Mesendoderm (in vitro differentiated cells): ENCODE measurements around the gene PPP1R9A.

Experiments
- DNase-seq: peaks from one replicate; pipeline ENCODE4 v3.0.0; 2013
- H2AK5ac ChIP-seq: 2 replicates; pipeline ENCODE4 v1.6.1; 2013; ENCODE audit warnings: low read length, inconsistent platforms
- H2BK120ac ChIP-seq: 2 replicates; pipeline ENCODE4 v1.6.1; 2013; ENCODE audit warnings: low read depth, mild to moderate bottlenecking, low read length, moderate library complexity, mixed read lengths
- H2BK15ac ChIP-seq: replicated peaks from 2 replicates; pipeline ENCODE4 v1.6.1; 2013; ENCODE audit warnings: low read depth, mild to moderate bottlenecking, moderate library complexity
- H2BK5ac ChIP-seq: 2 replicates; pipeline ENCODE4 v1.6.1; 2013; ENCODE audit warnings: low read length, inconsistent platforms
- H3K18ac ChIP-seq: 2 replicates; pipeline ENCODE4 v1.6.1; 2013; ENCODE audit warnings: mild to moderate bottlenecking, low read length, mixed read lengths
- H3K23ac ChIP-seq: one replicate; pipeline ENCODE4 v1.6.1; 2013; ENCODE audit warnings: low read length
- H3K27ac ChIP-seq: 2 replicates; pipeline ENCODE4 v1.5.1; 2013; ENCODE audit warnings: low read depth, mild to moderate bottlenecking, inconsistent platforms, low read length, moderate library complexity
- H3K27me3 ChIP-seq: 2 replicates; pipeline ENCODE4 v1.6.1; 2013; ENCODE audit warnings: low read length, control low read depth, mild to moderate bottlenecking, inconsistent platforms; ENCODE audit not compliant: insufficient read depth, poor library complexity
- H3K36me3 ChIP-seq: 2 replicates; pipeline ENCODE4 v1.6.1; 2013; ENCODE audit warnings: low read length, inconsistent platforms; ENCODE audit not compliant: control insufficient read depth, insufficient read depth
- H3K4ac ChIP-seq: one replicate; pipeline ENCODE4 v1.6.1; 2013; ENCODE audit warnings: low read depth, mild to moderate bottlenecking, low read length, moderate library complexity
- H3K4me1 ChIP-seq: 2 replicates; pipeline ENCODE4 v1.6.1; 2013; ENCODE audit warnings: low read depth, low read length, inconsistent platforms; ENCODE audit not compliant: control insufficient read depth
- H3K4me2 ChIP-seq: 2 replicates; pipeline ENCODE4 v1.6.1; 2013; ENCODE audit warnings: low read length
- H3K4me3 ChIP-seq: 2 replicates; pipeline ENCODE4 v1.5.1; 2013; ENCODE audit warnings: mild to moderate bottlenecking, low read length
- H3K56ac ChIP-seq: one replicate; pipeline ENCODE4 v1.6.1; 2013; ENCODE audit warnings: low read length
- H3K79me1 ChIP-seq: 2 replicates; pipeline ENCODE4 v1.6.1; 2013; ENCODE audit warnings: low read length, inconsistent platforms
- H3K79me2 ChIP-seq: 2 replicates; pipeline ENCODE4 v1.6.1; 2013; ENCODE audit warnings: mild to moderate bottlenecking, low read length; ENCODE audit not compliant: control insufficient read depth, insufficient read depth
- H3K9ac ChIP-seq: 2 replicates; pipeline ENCODE4 v1.6.1; 2013; ENCODE audit warnings: low read length, inconsistent platforms
- H4K5ac ChIP-seq: one replicate; pipeline ENCODE4 v1.6.1; 2013; ENCODE audit warnings: low read length
- H4K8ac ChIP-seq: one replicate; pipeline ENCODE4 v1.6.1; 2013; ENCODE audit warnings: low read depth, mild to moderate bottlenecking, control low read depth, low read length, moderate library complexity
- WGBS: extraction: QIAGEN DNeasy Blood & Tissue Kit; methylation state at CpG from one replicate; pipeline ENCODE4 v1.1.7; 2013; ENCODE audit warnings: low lambda C conversion rate, missing lambda C conversion rate; ENCODE audit not compliant: insufficient coverage; ENCODE audit errors: extremely low coverage; 5-methylcytosine and 5-hydroxymethylcytosine counted together

PPP1R9A gene

GRCh38 chr7:95105627-95106026, 198.2 kb downstream of the PPP1R9A start:
- Histone ChIP-seq H3K56ac (no peak overlapping the region), H3K36me3 (no peaks in the 10 kb centered on the region), H2AK5ac (no peak overlapping the region), H3K23ac (no peak overlapping the region), H3K27me3 (no peaks in the 10 kb centered on the region), H3K18ac (no peak overlapping the region), H3K79me1 (no peaks in the 10 kb centered on the region), H3K4me3 (no peak overlapping the region), H3K4me1 (no peaks in the 10 kb centered on the region), H4K8ac (no peak overlapping the region), H3K4ac (no peak overlapping the region), H3K27ac (no peak overlapping the region), H2BK5ac (no peak overlapping the region), H2BK15ac (no peak overlapping the region), H2BK120ac (no peak overlapping the region), H3K4me2 (no peak overlapping the region), H4K5ac (no peak overlapping the region), H3K79me2 (no peaks in the 10 kb centered on the region), H3K9ac (no peak overlapping the region)
- no peak for DNase-seq

GRCh38 chr7:95106401-95106800, 199.0 kb downstream of the PPP1R9A start:
- H3K18ac ChIP-seq, result no peak overlapping the region
- no peaks in the 10 kb centered on the region for H3K79me1 ChIP-seq
- no peaks in the 10 kb centered on the region for H3K4me1 ChIP-seq
- H4K8ac ChIP-seq, result no peak overlapping the region
- no peak overlapping the region for H2BK120ac ChIP-seq
- H3K4me2 ChIP-seq, result no peak overlapping the region
- H2AK5ac ChIP-seq, result no peak overlapping the region
- no peak overlapping the region for H3K9ac ChIP-seq
- H2BK15ac ChIP-seq, result no peak overlapping the region
- no peak overlapping the region for H3K23ac ChIP-seq
- H2BK5ac ChIP-seq, result no peak overlapping the region
- no peak overlapping the region for H3K56ac ChIP-seq
- no peaks in the 10 kb centered on the region for H3K79me2 ChIP-seq
- no peaks in the 10 kb centered on the region for H3K36me3 ChIP-seq
- no peak overlapping the region for H3K4me3 ChIP-seq
- H4K5ac ChIP-seq, result no peak overlapping the region
- WGBS, result no CpG with 5 or more reads among the region's 2 CpGs
- H3K27me3 ChIP-seq, result no peaks in the 10 kb centered on the region
- no peak overlapping the region for H3K4ac ChIP-seq
- DNase-seq, result no peak
- no peak overlapping the region for H3K27ac ChIP-seq

- DNase-seq, result no peak
- no peak overlapping the region for H2AK5ac ChIP-seq
- H2BK120ac ChIP-seq, result no peak overlapping the region
- no peaks in the 10 kb centered on the region for H3K79me1 ChIP-seq
- H3K4me3 ChIP-seq, result no peak overlapping the region
- no peak overlapping the region for H3K4ac ChIP-seq
- H2BK5ac ChIP-seq, result no peak overlapping the region
- WGBS, result no CpG with 5 or more reads among the region's 3 CpGs
- no peak overlapping the region for H4K5ac ChIP-seq
- H2BK15ac ChIP-seq, result no peak overlapping the region
- no peak overlapping the region for H3K18ac ChIP-seq
- H3K4me1 ChIP-seq, result no peaks in the 10 kb centered on the region
- no peak overlapping the region for H3K9ac ChIP-seq
- no peak overlapping the region for H3K4me2 ChIP-seq
- H3K56ac ChIP-seq, result no peak overlapping the region
- no peaks in the 10 kb centered on the region for H3K36me3 ChIP-seq
- H3K27me3 ChIP-seq, result no peaks in the 10 kb centered on the region
- H4K8ac ChIP-seq, result no peak overlapping the region
- H3K23ac ChIP-seq, result no peak overlapping the region
- no peaks in the 10 kb centered on the region for H3K79me2 ChIP-seq
- no peak overlapping the region for H3K27ac ChIP-seq
Observed at GRCh38 chr7:95110707-95111106, 203.3 kb downstream of the PPP1R9A start.

GRCh38 chr7:95113590-95113989, 206.2 kb downstream of the PPP1R9A start:
- Histone ChIP-seq H2BK120ac (no peak overlapping the region), H2AK5ac (no peak overlapping the region), H3K79me2 (no peaks in the 10 kb centered on the region), H4K5ac (no peak overlapping the region), H3K4me2 (no peak overlapping the region), H3K79me1 (no peaks in the 10 kb centered on the region), H3K36me3 (no peaks in the 10 kb centered on the region), H3K4me3 (no peak overlapping the region), H3K27me3 (no peaks in the 10 kb centered on the region), H4K8ac (no peak overlapping the region), H3K4me1 (no peaks in the 10 kb centered on the region), H3K4ac (no peak overlapping the region), H3K23ac (no peak overlapping the region), H2BK5ac (no peak overlapping the region), H2BK15ac (no peak overlapping the region), H3K18ac (no peak overlapping the region), H3K9ac (no peak overlapping the region), H3K27ac (no peak overlapping the region), H3K56ac (no peak overlapping the region)
- no peak for DNase-seq

DNA sequence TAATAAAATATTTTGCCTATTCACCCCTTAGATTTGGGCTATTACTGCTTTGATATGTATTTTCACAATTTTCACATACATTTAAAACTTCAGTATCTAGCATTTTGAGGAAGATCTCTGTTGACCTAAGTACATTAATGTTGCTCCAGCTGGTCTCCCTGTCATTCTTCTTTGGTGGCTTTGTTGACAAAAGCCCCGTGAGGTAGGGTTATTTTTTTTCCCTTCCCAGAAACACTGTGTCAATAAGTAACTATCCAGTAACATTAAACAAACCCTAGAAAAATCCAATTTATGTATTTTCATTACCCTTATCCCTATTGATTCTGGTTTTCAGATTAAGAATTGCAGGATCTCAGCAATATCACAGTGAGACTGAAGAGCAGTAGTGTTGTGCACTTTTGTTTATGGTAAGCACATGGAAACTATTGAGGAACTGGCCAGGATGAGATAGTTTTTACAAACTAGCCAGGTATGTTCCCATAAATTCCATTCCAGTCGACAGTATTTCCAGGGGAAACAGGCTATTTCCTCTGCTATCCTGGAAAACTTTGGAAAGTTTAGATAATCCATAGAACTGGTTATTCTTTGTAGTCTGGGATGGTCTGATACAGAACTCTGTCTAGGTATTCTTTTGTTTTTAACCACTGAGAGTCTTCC, 218.8 kb downstream of the PPP1R9A start:
- H4K5ac ChIP-seq, result no peak overlapping the region
- no peak overlapping the region for H4K8ac ChIP-seq
- DNase-seq, result no peak
- no peaks in the 10 kb centered on the region for H3K36me3 ChIP-seq
- no peak overlapping the region for H3K56ac ChIP-seq
- no peaks in the 10 kb centered on the region for H3K4me1 ChIP-seq
- H3K9ac ChIP-seq, result no peak overlapping the region
- no peaks in the 10 kb centered on the region for H3K79me1 ChIP-seq
- no peaks in the 10 kb centered on the region for H3K27me3 ChIP-seq
- WGBS, result no CpG with 5 or more reads among the region's 2 CpGs
- no peak overlapping the region for H3K4me3 ChIP-seq
- no peak overlapping the region for H3K23ac ChIP-seq
- H2BK5ac ChIP-seq, result no peak overlapping the region
- H3K79me2 ChIP-seq, result no peaks in the 10 kb centered on the region
- H3K4ac ChIP-seq, result no peak overlapping the region
- no peak overlapping the region for H3K4me2 ChIP-seq
- H3K27ac ChIP-seq, result no peak overlapping the region
- no peak overlapping the region for H2BK120ac ChIP-seq
- no peak overlapping the region for H3K18ac ChIP-seq
- H2AK5ac ChIP-seq, result no peak overlapping the region
- H2BK15ac ChIP-seq, result no peak overlapping the region

GRCh38 chr7:95132500-95132899, 225.1 kb downstream of the PPP1R9A start:
- no peak overlapping the region for H3K56ac ChIP-seq
- H2BK15ac ChIP-seq, result no peak overlapping the region
- H3K4me3 ChIP-seq, result no peak overlapping the region
- no peak overlapping the region for H4K8ac ChIP-seq
- no peak overlapping the region for H2AK5ac ChIP-seq
- DNase-seq, result no peak
- H2BK5ac ChIP-seq, result no peak overlapping the region
- H4K5ac ChIP-seq, result no peak overlapping the region
- no peak overlapping the region for H2BK120ac ChIP-seq
- H3K27ac ChIP-seq, result no peak overlapping the region
- H3K4me2 ChIP-seq, result no peak overlapping the region
- no peaks in the 10 kb centered on the region for H3K79me1 ChIP-seq
- no peaks in the 10 kb centered on the region for H3K36me3 ChIP-seq
- no peak overlapping the region for H3K23ac ChIP-seq
- no peak overlapping the region for H3K18ac ChIP-seq
- H3K79me2 ChIP-seq, result no peaks in the 10 kb centered on the region
- H3K4me1 ChIP-seq, result no peaks in the 10 kb centered on the region
- no CpG with 5 or more reads among the region's 11 CpGs for WGBS
- no peak overlapping the region for H3K9ac ChIP-seq
- H3K27me3 ChIP-seq, result no peaks in the 10 kb centered on the region
- no peak overlapping the region for H3K4ac ChIP-seq
